OCI-LY3 (cell line): ENCODE results near the gene EPHB1.

Experiments
- H2AFZ ChIP-seq: fragments of 200-600, 300-600 bp; shearing (Covaris generic); 2 replicates; pipeline ENCODE4 v1.6.0; 2014; ENCODE audit warnings: antibody characterized with exemption, low read depth, low read length
- H3K27ac ChIP-seq: fragments of 200-600, 300-600 bp; sonication (generic); 2 replicates; pipeline ENCODE4 v1.5.1; 2014; ENCODE audit warnings: mild to moderate bottlenecking, low read length, moderate library complexity, mixed read lengths
- H3K27me3 ChIP-seq: fragments of 200-600, 300-600 bp; sonication (generic); 2 replicates; pipeline ENCODE4 v1.6.1; 2014; ENCODE audit warnings: low read depth, low read length, mixed read lengths
- H3K36me3 ChIP-seq: fragments of 200-600, 300-600 bp; sonication (generic); replicated peaks from 2 replicates; pipeline ENCODE3; 2014; ENCODE audit warnings: low read depth, low read length, mixed read lengths
- H3K4me1 ChIP-seq: fragments of 300-600, 200-600 bp; sonication (generic); 2 replicates; pipeline ENCODE4 v1.6.1; 2014; ENCODE audit warnings: low read length, mixed read lengths
- H3K4me2 ChIP-seq: fragments of 200-600, 300-600 bp; sonication (generic); 2 replicates; pipeline ENCODE4 v1.6.1; 2014; ENCODE audit warnings: low read length, mixed read lengths
- H3K4me3 ChIP-seq: fragments of 300-600, 200-600 bp; sonication (generic); 2 replicates; pipeline ENCODE4 v1.5.1; 2014; ENCODE audit warnings: antibody characterized with exemption, mild to moderate bottlenecking, low read length, moderate library complexity
- H3K79me2 ChIP-seq: fragments of 300-600, 200-600 bp; shearing (Covaris generic); 2 replicates; pipeline ENCODE4 v1.6.1; 2014; ENCODE audit warnings: mild to moderate bottlenecking, low read length, mixed read lengths
- H3K9ac ChIP-seq: fragments of 300-600, 200-600 bp; shearing (Covaris generic); 2 replicates; pipeline ENCODE4 v1.6.0; 2014; ENCODE audit warnings: mild to moderate bottlenecking, low read length, moderate library complexity
- H3K9me3 ChIP-seq: fragments of 200-600, 300-600 bp; shearing (Covaris generic); 2 replicates; pipeline ENCODE4 v1.6.1; 2014; ENCODE audit warnings: low read length, mixed read lengths; ENCODE audit not compliant: insufficient read depth
- H4K20me1 ChIP-seq: fragments of 200-600, 300-600 bp; sonication (generic); 2 replicates; pipeline ENCODE4 v1.6.1; 2016; ENCODE audit warnings: low read length, mixed read lengths; ENCODE audit not compliant: insufficient read depth
- EZH2phosphoT487 ChIP-seq: fragments of 200-600 bp; shearing (Covaris generic); IDR thresholded peaks from 2 replicates; pipeline ENCODE4 v1.6.1; 2018; ENCODE audit warnings: antibody characterized with exemption, mixed run types, low read depth
- TF ChIP-seq, protein P1 (sequence below): fragments of 200-600, 300-600 bp; sonication (generic); IDR thresholded peaks from 2 replicates; pipeline ENCODE4 v1.5.1; 2014; ENCODE audit warnings: antibody characterized with exemption, low read length, low read depth

The EPHB1 gene

DNA sequence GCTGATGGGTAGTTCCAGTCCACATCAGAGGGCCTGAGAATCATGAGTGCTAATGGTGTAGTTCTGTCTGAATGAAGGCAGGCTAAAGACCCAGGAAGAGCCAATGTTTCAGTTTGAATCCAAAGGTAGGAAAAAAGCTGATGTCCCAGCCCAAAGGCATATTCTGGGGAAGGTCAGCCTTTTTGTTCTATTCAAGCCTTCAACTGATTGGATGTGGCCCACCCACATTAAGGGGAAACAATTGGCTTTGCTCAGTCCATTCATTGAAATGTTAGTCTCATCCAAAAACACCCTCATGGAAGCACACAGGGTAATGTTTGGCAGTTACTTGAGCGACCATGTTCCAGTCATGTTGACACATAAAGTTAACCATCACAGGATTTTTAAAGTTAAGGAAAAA lies 25.9 kb downstream of the EPHB1 start:
- no peak overlapping the region for H3K4me2 ChIP-seq
- H3K27ac ChIP-seq, result no peak overlapping the region
- H3K9ac ChIP-seq, result no peak overlapping the region
- H3K79me2 ChIP-seq, result peaks cover 100% of the 10 kb centered on the region
- H3K36me3 ChIP-seq, result peaks cover 84% of the 10 kb centered on the region
- H4K20me1 ChIP-seq, result peaks cover 98% of the 10 kb centered on the region
- H3K4me1 ChIP-seq, result peaks cover 66% of the 10 kb centered on the region
- TF ChIP-seq, protein P1, sequence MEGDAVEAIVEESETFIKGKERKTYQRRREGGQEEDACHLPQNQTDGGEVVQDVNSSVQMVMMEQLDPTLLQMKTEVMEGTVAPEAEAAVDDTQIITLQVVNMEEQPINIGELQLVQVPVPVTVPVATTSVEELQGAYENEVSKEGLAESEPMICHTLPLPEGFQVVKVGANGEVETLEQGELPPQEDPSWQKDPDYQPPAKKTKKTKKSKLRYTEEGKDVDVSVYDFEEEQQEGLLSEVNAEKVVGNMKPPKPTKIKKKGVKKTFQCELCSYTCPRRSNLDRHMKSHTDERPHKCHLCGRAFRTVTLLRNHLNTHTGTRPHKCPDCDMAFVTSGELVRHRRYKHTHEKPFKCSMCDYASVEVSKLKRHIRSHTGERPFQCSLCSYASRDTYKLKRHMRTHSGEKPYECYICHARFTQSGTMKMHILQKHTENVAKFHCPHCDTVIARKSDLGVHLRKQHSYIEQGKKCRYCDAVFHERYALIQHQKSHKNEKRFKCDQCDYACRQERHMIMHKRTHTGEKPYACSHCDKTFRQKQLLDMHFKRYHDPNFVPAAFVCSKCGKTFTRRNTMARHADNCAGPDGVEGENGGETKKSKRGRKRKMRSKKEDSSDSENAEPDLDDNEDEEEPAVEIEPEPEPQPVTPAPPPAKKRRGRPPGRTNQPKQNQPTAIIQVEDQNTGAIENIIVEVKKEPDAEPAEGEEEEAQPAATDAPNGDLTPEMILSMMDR, result no peak
- TF ChIP-seq EZH2phosphoT487, result no peak
- no peaks in the 10 kb centered on the region for H3K27me3 ChIP-seq
- no peaks in the 10 kb centered on the region for H3K9me3 ChIP-seq
- H2AFZ ChIP-seq, result no peak overlapping the region
- H3K4me3 ChIP-seq, result no peak overlapping the region

DNA sequence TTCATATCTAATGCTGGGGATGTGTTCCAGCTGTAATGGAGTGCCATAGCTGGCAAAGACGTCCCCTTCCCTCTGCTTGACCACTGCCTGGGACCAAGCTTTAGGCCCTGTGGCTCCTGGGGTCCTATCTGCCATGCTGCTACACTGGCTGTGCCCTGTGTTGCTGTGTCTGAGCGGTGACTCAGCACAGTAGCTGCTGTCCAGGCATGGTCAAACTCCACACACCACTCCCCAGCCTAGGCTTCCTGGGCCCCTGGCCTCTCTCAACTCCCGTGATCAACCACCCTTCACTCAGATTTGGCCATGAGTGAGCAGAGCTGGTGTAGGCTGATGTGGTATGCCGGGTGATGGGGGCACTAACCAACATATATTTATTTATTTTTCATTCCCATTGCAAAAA lies 27.0 kb downstream of the EPHB1 start:
- H3K4me2 ChIP-seq, result peak overlapping the region; percentile 23; the same call in 1 of the 2 replicates

DNA sequence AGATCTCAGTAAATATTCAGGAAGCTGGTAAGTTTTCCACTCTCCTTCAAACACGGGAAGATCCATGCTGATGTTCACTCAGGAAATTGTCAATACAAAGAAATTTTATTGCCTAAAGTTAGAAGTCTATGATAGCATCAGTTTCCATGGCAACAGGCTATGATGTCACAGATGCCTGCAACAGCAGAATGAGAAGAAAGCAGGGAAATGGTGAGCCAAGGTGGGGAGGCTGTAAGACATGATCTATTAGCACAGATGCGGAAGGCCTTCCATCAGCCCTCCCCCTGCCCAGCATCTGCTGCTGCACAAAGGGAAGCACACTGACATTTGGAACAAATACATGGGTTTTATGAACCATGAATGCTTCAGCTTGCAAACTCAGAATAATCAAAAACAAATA lies 28.6 kb downstream of the EPHB1 start:
- Histone ChIP-seq H3K4me1 (peaks cover 74% of the 10 kb centered on the region), H3K27me3 (no peaks in the 10 kb centered on the region), H3K9me3 (no peaks in the 10 kb centered on the region), H3K4me3 (no peak overlapping the region), H3K79me2 (peaks cover 100% of the 10 kb centered on the region), H4K20me1 (peaks cover 98% of the 10 kb centered on the region), H3K9ac (no peak overlapping the region), H3K4me2 (no peak overlapping the region), H3K27ac (no peak overlapping the region), H2AFZ (no peak overlapping the region), H3K36me3 (peaks cover 74% of the 10 kb centered on the region)
- no peak for TF ChIP-seq EZH2phosphoT487
- TF ChIP-seq, protein P1, result no peak

More for the DNA sequence above, 27.0 kb downstream of the EPHB1 start:
- Histone ChIP-seq H3K4me1 (peaks cover 67% of the 10 kb centered on the region), H3K9ac (no peak overlapping the region), H3K36me3 (peaks cover 75% of the 10 kb centered on the region), H3K27ac (peak overlapping the region; percentile 26), H4K20me1 (peaks cover 98% of the 10 kb centered on the region), H3K9me3 (no peaks in the 10 kb centered on the region), H3K4me3 (no peak overlapping the region), H3K27me3 (no peaks in the 10 kb centered on the region), H3K79me2 (peaks cover 100% of the 10 kb centered on the region), H2AFZ (no peak overlapping the region)
- TF ChIP-seq, protein P1, result no peak
- TF ChIP-seq EZH2phosphoT487, result no peak

- TF ChIP-seq, protein P1, result no peak
- TF ChIP-seq EZH2phosphoT487, result no peak
- peaks cover 66% of the 10 kb centered on the region for H3K36me3 ChIP-seq
- H3K4me3 ChIP-seq, result peak overlapping the region; percentile 14; the same call in 1 of the 2 replicates
- no peaks in the 10 kb centered on the region for H3K27me3 ChIP-seq
- H3K4me1 ChIP-seq, result peaks cover 82% of the 10 kb centered on the region
- no peak overlapping the region for H3K9ac ChIP-seq
- no peak overlapping the region for H2AFZ ChIP-seq
- peaks cover 98% of the 10 kb centered on the region for H4K20me1 ChIP-seq
- peak overlapping the region; percentile 37 for H3K4me2 ChIP-seq
- H3K9me3 ChIP-seq, result no peaks in the 10 kb centered on the region
- H3K27ac ChIP-seq, result peak overlapping the region; percentile 68; the same call in 1 of the 2 replicates
- H3K79me2 ChIP-seq, result peaks cover 100% of the 10 kb centered on the region
These were observed 29.7 kb downstream of the EPHB1 start for GRCh38 chr3:134824791-134825190.
